ENCODE results near the gene GFRA1. TPM values are rescaled to one million over a fixed set of nuclear protein-coding genes. Genes with fewer than 3 reads are reported as not detected.

GFRA1 gene
- polyA plus RNA-seq, 1 experiment: 6.8 TPM

GRCh38 chr10:116084161-116084560 is 188.8 kb downstream of the GFRA1 start:
- ChIA-PET CTCF (no interaction called here), POLR2A (no interaction called here)
- DNase-seq (ENCODE audit: low read depth, low spot score): no peak
- no peak for TF ChIP-seq CTCF (IDR thresholded peaks at IDR 0.05; ENCODE audit: low read depth, low read length)
- no peak overlapping the region for H3K27ac ChIP-seq (ENCODE audit: low read depth, low read length)
- no peaks in the 10 kb centered on the region for H3K27me3 ChIP-seq (ENCODE audit: control insufficient read depth, insufficient read depth, low read length)
- H3K9me3 ChIP-seq (ENCODE audit: control insufficient read depth, insufficient read depth, low read length): no peaks in the 10 kb centered on the region
- H3K4me3 ChIP-seq (ENCODE audit: low read depth, low read length): no peak overlapping the region

- CTCF ChIA-PET: no interaction called here
Observed at GRCh38 chr10:116083226-116083762, 189.7 kb downstream of the GFRA1 start.

GRCh38 chr10:116082762-116083161 is 190.2 kb downstream of the GFRA1 start:
- Histone ChIP-seq H3K27me3 (ENCODE audit: control insufficient read depth, insufficient read depth, low read length) (no peaks in the 10 kb centered on the region), H3K27ac (ENCODE audit: low read depth, low read length) (no peak overlapping the region), H3K9me3 (ENCODE audit: control insufficient read depth, insufficient read depth, low read length) (no peaks in the 10 kb centered on the region), H3K4me3 (ENCODE audit: low read depth, low read length) (no peak overlapping the region)
- no peak for TF ChIP-seq CTCF (IDR thresholded peaks at IDR 0.05; ENCODE audit: low read depth, low read length)
- ChIA-PET CTCF (interaction anchor here (1.0 kb wide), 1 partner anchor 31 kb away, joined by 3 read pairs; no protein-coding TSS in a partner anchor), POLR2A (no interaction called here)
- DNase-seq (ENCODE audit: low read depth, low spot score): no peak

More at GRCh38 chr10:116083226-116083762, 189.7 kb downstream of the GFRA1 start:
- TF ChIP-seq CTCF (IDR thresholded peaks at IDR 0.05; ENCODE audit: low read depth, low read length): no peak
- Histone ChIP-seq H3K27ac (ENCODE audit: low read depth, low read length) (no peak overlapping the region), H3K9me3 (ENCODE audit: control insufficient read depth, insufficient read depth, low read length) (no peaks in the 10 kb centered on the region), H3K27me3 (ENCODE audit: control insufficient read depth, insufficient read depth, low read length) (no peaks in the 10 kb centered on the region), H3K4me3 (ENCODE audit: low read depth, low read length) (no peak overlapping the region)
- POLR2A ChIA-PET: no interaction called here
- no peak for DNase-seq (ENCODE audit: low read depth, low spot score)

GRCh38 chr10:116082206-116082605 is 190.8 kb downstream of the GFRA1 start:
- CTCF ChIA-PET: interaction anchor here (1.0 to 1.6 kb wide), 2 partner anchors 15 to 32 kb away, joined by 3 read pairs; no protein-coding TSS in a partner anchor
- no peak for DNase-seq (ENCODE audit: low read depth, low spot score)
- no peak overlapping the region for H3K4me3 ChIP-seq (ENCODE audit: low read depth, low read length)
- H3K27me3 ChIP-seq (ENCODE audit: control insufficient read depth, insufficient read depth, low read length): no peaks in the 10 kb centered on the region
- POLR2A ChIA-PET: no interaction called here
- no peaks in the 10 kb centered on the region for H3K9me3 ChIP-seq (ENCODE audit: control insufficient read depth, insufficient read depth, low read length)
- H3K27ac ChIP-seq (ENCODE audit: low read depth, low read length): no peak overlapping the region
- TF ChIP-seq CTCF (IDR thresholded peaks at IDR 0.05; ENCODE audit: low read depth, low read length): no peak

- no peak for TF ChIP-seq CTCF (IDR thresholded peaks at IDR 0.05; ENCODE audit: low read depth, low read length)
- no peaks in the 10 kb centered on the region for H3K27me3 ChIP-seq (ENCODE audit: control insufficient read depth, insufficient read depth, low read length)
Observed at GRCh38 chr10:116080553-116080952, 192.5 kb downstream of the GFRA1 start.

More at GRCh38 chr10:116080553-116080952, 192.5 kb downstream of the GFRA1 start:
- Histone ChIP-seq H3K4me3 (ENCODE audit: low read depth, low read length) (no peak overlapping the region), H3K27ac (ENCODE audit: low read depth, low read length) (no peak overlapping the region), H3K9me3 (ENCODE audit: control insufficient read depth, insufficient read depth, low read length) (no peaks in the 10 kb centered on the region)
- no peak for DNase-seq (ENCODE audit: low read depth, low spot score)
- CTCF ChIA-PET: interaction anchor here (1.6 kb wide), 1 partner anchor 13 kb away, joined by 3 read pairs; no protein-coding TSS in a partner anchor
- POLR2A ChIA-PET: no interaction called here
